IMR-90 (cell line): ENCODE data around the gene EIF4G3. TPM values are rescaled to one million over a fixed set of nuclear protein-coding genes. Genes with fewer than 3 reads are reported as not detected.
A peak's percentile ranks its signal among the peaks of the same experiment; 100 is the strongest.

Experiments
- ATAC-seq: fragments of 200-7000 bp; cut with Tn5 transposase; 2 replicates; pipeline ENCODE4 v1.9.1; 2020; ENCODE audit warnings: low read depth, mild to moderate bottlenecking, moderate library complexity
- BruUV-seq: library from RNA; stranded (reverse); fragments of 400-500 nt; replicated peaks from 2 replicates; lab custom pipeline; 2021; lab: Mats Ljungman, UMichigan
- CTCF ChIA-PET: fragments of 300-600 bp; formaldehyde crosslinking; extraction: SDS; loops from one replicate; lab custom pipeline; 2021; ENCODE audit warnings: antibody characterized with exemption; lab: Yijun Ruan, JAX
- POLR2A ChIA-PET: fragments of 300-600 bp; sonication (Branson Sonifier 250); formaldehyde crosslinking; loops from one replicate; lab custom pipeline; 2022; ENCODE audit warnings: antibody characterized with exemption; ENCODE audit not compliant: unreplicated experiment; lab: Charles Lee
- DNase-seq: peaks from one replicate; pipeline ENCODE4 v3.0.0; 2013
- H2AFZ ChIP-seq: replicated peaks from 2 replicates; pipeline ENCODE3; 2013; ENCODE audit warnings: low read length, mild to moderate bottlenecking; ENCODE audit not compliant: poor library complexity
- H2AK5ac ChIP-seq: 2 replicates; pipeline ENCODE4 v1.6.1; 2013; ENCODE audit warnings: low read depth, low read length, inconsistent platforms
- H2AK9ac ChIP-seq: replicated peaks from 2 replicates; pipeline ENCODE3; 2013; ENCODE audit warnings: mild to moderate bottlenecking, low read depth, low read length, moderate library complexity; ENCODE audit not compliant: poor library complexity
- H2BK120ac ChIP-seq: 2 replicates; pipeline ENCODE4 v1.6.1; 2013; ENCODE audit warnings: low read depth, low read length, inconsistent platforms
- H2BK15ac ChIP-seq: 3 replicates; pipeline ENCODE4 v1.6.1; 2013; ENCODE audit warnings: low read depth, low read length, inconsistent platforms
- H2BK20ac ChIP-seq: 2 replicates; pipeline ENCODE4 v1.6.1; 2013; ENCODE audit warnings: low read depth, mild to moderate bottlenecking, inconsistent platforms, low read length, moderate library complexity
- H2BK5ac ChIP-seq: 2 replicates; pipeline ENCODE4 v1.6.1; 2013; ENCODE audit warnings: mild to moderate bottlenecking, low read depth, low read length, inconsistent platforms; ENCODE audit not compliant: poor library complexity, severe bottlenecking
- H3K14ac ChIP-seq: replicated peaks from 2 replicates; pipeline ENCODE4 v1.6.1; 2013; ENCODE audit warnings: low read depth, low read length, inconsistent platforms
- H3K18ac ChIP-seq: 2 replicates; pipeline ENCODE4 v1.6.1; 2013; ENCODE audit warnings: low read depth, low read length, control low read depth
- H3K23ac ChIP-seq: 2 replicates; pipeline ENCODE4 v1.6.1; 2013; ENCODE audit warnings: low read depth, low read length, inconsistent platforms
- H3K27ac ChIP-seq: 2 replicates; pipeline ENCODE4 v1.5.1; 2013; ENCODE audit warnings: mild to moderate bottlenecking, control low read depth, low read length; ENCODE audit not compliant: insufficient read depth
- H3K27me3 ChIP-seq: 2 replicates; pipeline ENCODE4 v1.6.1; 2013; ENCODE audit warnings: low read length; ENCODE audit not compliant: control insufficient read depth, insufficient read depth
- H3K36me3 ChIP-seq: 2 replicates; pipeline ENCODE4 v1.6.1; 2013; ENCODE audit warnings: low read length, mixed read lengths; ENCODE audit not compliant: control insufficient read depth, insufficient read depth
- H3K4ac ChIP-seq: 2 replicates; pipeline ENCODE4 v1.6.1; 2013; ENCODE audit warnings: low read depth, low read length, inconsistent platforms
- H3K4me1 ChIP-seq: 2 replicates; pipeline ENCODE4 v1.6.1; 2013; ENCODE audit warnings: low read length, mixed read lengths; ENCODE audit not compliant: control insufficient read depth, insufficient read depth
- H3K4me2 ChIP-seq: 2 replicates; pipeline ENCODE4 v1.6.1; 2013; ENCODE audit warnings: low read depth, mild to moderate bottlenecking, control low read depth, low read length, moderate library complexity
- H3K4me3 ChIP-seq: 2 replicates; pipeline ENCODE4 v1.5.1; 2013; ENCODE audit warnings: low read depth, mild to moderate bottlenecking, control low read depth, low read length, moderate library complexity; ENCODE audit not compliant: insufficient read depth
- H3K56ac ChIP-seq: 2 replicates; pipeline ENCODE4 v1.6.1; 2013; ENCODE audit warnings: low read length, inconsistent platforms; ENCODE audit not compliant: insufficient read depth; ENCODE audit errors: extremely low read depth
- H3K79me1 ChIP-seq, 2 experiments: 2 replicates each; pipeline ENCODE4 v1.6.1; 2013; ENCODE audit warnings: low read length in 2 of 2, inconsistent platforms in 1 of 2, low read depth in 1 of 2
- H3K9ac ChIP-seq: 2 replicates; pipeline ENCODE4 v1.6.1; 2013; ENCODE audit warnings: low read depth, low read length, control low read depth
- H3K9me1 ChIP-seq: 2 replicates; pipeline ENCODE4 v1.6.1; 2013; ENCODE audit warnings: low read length, inconsistent platforms; ENCODE audit not compliant: insufficient read depth
- H3K9me3 ChIP-seq: 2 replicates; pipeline ENCODE4 v1.6.1; 2013; ENCODE audit warnings: low read length; ENCODE audit not compliant: control insufficient read depth, insufficient read depth
- H4K20me1 ChIP-seq: 2 replicates; pipeline ENCODE4 v1.6.1; 2013; ENCODE audit warnings: low read length, inconsistent platforms; ENCODE audit not compliant: insufficient read depth
- H4K5ac ChIP-seq: 2 replicates; pipeline ENCODE4 v1.6.1; 2013; ENCODE audit warnings: mild to moderate bottlenecking, low read depth, low read length, control low read depth
- H4K8ac ChIP-seq, 2 experiments: 2 replicates each; pipeline ENCODE4 v1.6.1; 2013; ENCODE audit warnings: low read depth in 2 of 2, low read length in 2 of 2, control low read depth in 1 of 2, inconsistent platforms in 1 of 2
- H4K91ac ChIP-seq: 2 replicates; pipeline ENCODE4 v1.6.1; 2013; ENCODE audit warnings: low read depth, low read length, inconsistent platforms; ENCODE audit not compliant: insufficient read depth
- MAFK ChIP-seq: IDR thresholded peaks from 2 replicates; pipeline ENCODE4 v1.6.1; 2012; ENCODE audit warnings: low read depth, low read length, improper control_type of control experiment
- NFE2L2 ChIP-seq: fragments of 150-350 bp; IDR thresholded peaks from 2 replicates; pipeline ENCODE4 v1.6.1; 2016; ENCODE audit warnings: low read depth, mild to moderate bottlenecking, low read length
- WGBS, 2 experiments: methylation state at CpG; one replicate each; pipeline versions ENCODE4 v1.1.5 to v1.1.7; 2013; ENCODE audit warnings: missing lambda C conversion rate in 2 of 2; ENCODE audit not compliant: insufficient read length in 1 of 2; ENCODE audit errors: extremely low coverage in 2 of 2; 5-methylcytosine and 5-hydroxymethylcytosine counted together
- dilution Hi-C: fragments of 300-500 bp; cut with HindIII; formaldehyde crosslinking; loops from one replicate; pipeline ENCODE4 v1.14.3; 2018; ENCODE audit warnings: low sequenced_read_pairs; ENCODE audit not compliant: unreplicated experiment
- in situ Hi-C: fragments of 300-500 bp; cut with MboI; formaldehyde crosslinking; loops from 3 replicates; pipeline ENCODE4 v1.14.3; 2019; ENCODE audit warnings: low sequenced_read_pairs, inconsistent platforms, mixed read lengths
- intact Hi-C: fragments of 100-400 bp; cut with micrococcal nuclease; formaldehyde crosslinking; loops from 2 replicates; pipeline ENCODE4 v1.10.0; 2022
- polyA plus RNA-seq, 3 experiments: library from polyadenylated mRNA; depleted of rRNA; stranded (reverse); fragments of >200 nt; gene quantifications; 2 replicates each; pipeline ENCODE4 v1.2.3, GENCODE V29; 2012; ENCODE audit warnings: low replicate concordance in 1 of 3
- total RNA-seq: library from RNA; depleted of rRNA; stranded (reverse); fragments of >200 nt; gene quantifications from 2 replicates; pipeline ENCODE4 v1.2.3, GENCODE V29; 2012

EIF4G3 gene
- total and polyA plus RNA-seq, 2 of the 4 experiments (the other 2 are of a cell fraction) = 25.8 to 49.2 TPM

DNA sequence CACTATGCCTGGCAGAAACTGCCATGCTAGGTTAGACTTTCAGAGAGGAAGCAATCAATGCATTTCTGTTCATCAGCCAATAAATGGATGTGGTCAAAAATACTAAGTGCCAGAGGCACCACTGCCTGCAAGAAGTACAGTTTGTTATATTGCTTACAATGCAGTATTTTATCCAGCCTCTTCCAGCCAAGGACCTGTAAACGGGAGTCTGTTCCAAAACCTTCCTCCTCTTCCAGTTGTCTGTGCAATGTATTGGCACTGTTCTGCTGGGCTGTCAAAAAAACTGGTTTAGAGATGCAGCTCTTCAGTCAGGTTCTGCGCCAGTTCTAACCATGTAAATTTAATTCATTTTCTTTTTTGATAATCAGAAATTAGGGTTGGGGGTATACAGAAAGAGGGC, 175.7 kb downstream of the EIF4G3 start:
- H3K4me2 ChIP-seq = no peak overlapping the region
- no peaks in the 10 kb centered on the region for H3K27me3 ChIP-seq
- no peak overlapping the region for H3K14ac ChIP-seq
- H2AFZ ChIP-seq = no peak overlapping the region
- no peak overlapping the region for H2BK5ac ChIP-seq
- DNase-seq (no peak), ATAC-seq (no peak)
- no TSS peak for BruUV-seq
- no CpG with 5 or more reads among the region's 2 CpGs for WGBS, 2 experiments
- intact Hi-C loops (no loop called here), dilution Hi-C loops (no loop called here), in situ Hi-C loops (no loop called here)
- no peak overlapping the region for H2BK20ac ChIP-seq
- peaks cover 21 to 53% of the 10 kb centered on the region in 2 experiments for H3K79me1 ChIP-seq
- POLR2A ChIA-PET = no interaction called here
- H4K20me1 ChIP-seq = peaks cover 7% of the 10 kb centered on the region; the same call in 1 of the 2 replicates
- no peak overlapping the region for H2BK120ac ChIP-seq
- no peaks in the 10 kb centered on the region for H3K4me1 ChIP-seq
- no peaks in the 10 kb centered on the region for H3K36me3 ChIP-seq
- no peak overlapping the region for H3K9ac ChIP-seq
- H2BK15ac ChIP-seq = no peak overlapping the region
- no peak overlapping the region for H3K4me3 ChIP-seq
- H4K5ac ChIP-seq = no peak overlapping the region
- no peak overlapping the region for H3K23ac ChIP-seq
- no peak overlapping the region for H3K27ac ChIP-seq
- TF ChIP-seq MAFK (peak; percentile 65), NFE2L2 (no peak)
- H2AK5ac ChIP-seq = no peak overlapping the region
- H3K56ac ChIP-seq = no peak overlapping the region
- peaks cover 8% of the 10 kb centered on the region; the same call in 1 of the 2 replicates for H3K9me1 ChIP-seq
- H4K91ac ChIP-seq = no peak overlapping the region
- no peaks in the 10 kb centered on the region for H3K9me3 ChIP-seq
- H2AK9ac ChIP-seq = no peak overlapping the region
- CTCF ChIA-PET = no interaction called here
- H3K18ac ChIP-seq = no peak overlapping the region
- H4K8ac ChIP-seq = no peak overlapping the region
- H3K4ac ChIP-seq = no peak overlapping the region
